Measurements from ENCODE around the gene TMPRSS7. TPM values are rescaled to one million over a fixed set of nuclear protein-coding genes. Genes with fewer than 3 reads are reported as not detected.

Gene TMPRSS7
- total RNA-seq, 1 experiment from 2014 or later, result not detected

DNA sequence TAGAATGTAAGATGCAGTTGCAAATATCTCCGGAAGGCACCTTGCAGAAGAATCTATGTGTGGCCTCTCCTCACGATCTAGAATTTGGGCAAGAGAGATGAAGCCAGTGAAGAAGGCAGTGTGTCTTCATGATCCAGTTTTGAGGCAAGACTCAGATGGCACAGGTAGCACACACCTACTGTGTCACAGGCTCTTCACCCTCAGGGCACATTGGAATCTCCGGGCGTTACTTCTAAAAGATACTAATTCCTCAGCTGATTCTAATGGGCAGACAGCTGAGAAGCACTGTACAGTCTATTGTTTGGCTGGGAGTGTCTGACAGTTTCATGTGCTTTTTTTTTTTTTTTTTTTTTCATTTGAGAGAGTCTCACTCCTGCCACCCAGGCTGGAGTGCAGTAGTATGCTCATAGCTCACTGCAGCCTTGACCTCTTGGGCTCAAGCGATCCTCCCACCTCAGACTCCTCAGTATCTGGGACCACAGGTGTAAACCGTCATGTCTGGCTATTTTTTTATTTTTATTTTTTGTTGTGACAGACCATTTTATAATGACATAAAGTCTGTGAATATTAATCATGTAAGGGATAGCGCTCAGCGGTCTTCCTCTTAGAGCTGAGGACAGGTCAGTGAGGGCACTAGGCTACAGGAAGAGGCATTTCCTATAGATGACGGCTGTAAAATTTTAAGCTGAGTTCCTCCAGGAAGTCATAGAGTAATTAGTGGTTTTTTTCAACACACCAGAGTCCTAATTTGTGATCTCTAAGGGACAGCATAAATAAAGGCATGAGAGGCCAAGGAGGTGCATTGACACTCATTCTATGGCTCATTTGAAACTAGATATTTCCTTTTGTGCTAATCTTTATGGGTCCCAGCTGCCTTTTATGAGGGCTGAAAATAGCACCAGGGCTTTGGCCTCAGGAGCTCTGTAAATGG, 55.7 kb downstream of the TMPRSS7 start:
- in situ Hi-C loops (cut with HindIII; ENCODE audit: low pct_unique_long_range_greater_than_20kb, low sequenced_read_pairs), result no loop called here
- intact Hi-C loops (cut with micrococcal nuclease; ENCODE audit: unreplicated experiment), result no loop called here
- CTCF ChIA-PET, result interaction anchor here (0.6 kb wide), 2 partner anchors 375 to 886 kb away, joined by 4 to 7 read pairs; no protein-coding TSS in a partner anchor
- H3K36me3 ChIP-seq (ENCODE audit: control insufficient read depth, insufficient read depth, low read length), result no peaks in the 10 kb centered on the region
- POLR2A ChIA-PET, result interaction anchor here (0.6 kb wide), 2 partner anchors 19 to 676 kb away, joined by 7 to 17 read pairs; no protein-coding TSS in a partner anchor
- ATAC-seq, result no peak
- H3K9me3 ChIP-seq (ENCODE audit: control insufficient read depth, insufficient read depth, low read depth, low read length), result no peaks in the 10 kb centered on the region
- TF ChIP-seq TCF7L2 (IDR thresholded peaks at IDR 0.05; ENCODE audit: low read depth, low read length) (peak; percentile 82), SIN3A (IDR thresholded peaks at IDR 0.05; ENCODE audit: borderline replicate concordance, insufficient read depth, low read depth, low read length) (no peak)
- H3K27me3 ChIP-seq (ENCODE audit: control insufficient read depth, insufficient read depth, low read length), result no peaks in the 10 kb centered on the region
- DNase-seq (ENCODE audit: low read depth, low spot score), result no peak
- BruUV-seq (replicated peaks), result no TSS peak
- H3K27ac ChIP-seq (ENCODE audit: low read length), result peak overlapping the region; percentile 45
- no peak overlapping the region for H3K4me3 ChIP-seq (ENCODE audit: low read depth in 2 of 2, low read length in 2 of 2)
- H3K4me1 ChIP-seq (ENCODE audit: control insufficient read depth, insufficient read depth, low read length), result peaks cover 55% of the 10 kb centered on the region

DNA sequence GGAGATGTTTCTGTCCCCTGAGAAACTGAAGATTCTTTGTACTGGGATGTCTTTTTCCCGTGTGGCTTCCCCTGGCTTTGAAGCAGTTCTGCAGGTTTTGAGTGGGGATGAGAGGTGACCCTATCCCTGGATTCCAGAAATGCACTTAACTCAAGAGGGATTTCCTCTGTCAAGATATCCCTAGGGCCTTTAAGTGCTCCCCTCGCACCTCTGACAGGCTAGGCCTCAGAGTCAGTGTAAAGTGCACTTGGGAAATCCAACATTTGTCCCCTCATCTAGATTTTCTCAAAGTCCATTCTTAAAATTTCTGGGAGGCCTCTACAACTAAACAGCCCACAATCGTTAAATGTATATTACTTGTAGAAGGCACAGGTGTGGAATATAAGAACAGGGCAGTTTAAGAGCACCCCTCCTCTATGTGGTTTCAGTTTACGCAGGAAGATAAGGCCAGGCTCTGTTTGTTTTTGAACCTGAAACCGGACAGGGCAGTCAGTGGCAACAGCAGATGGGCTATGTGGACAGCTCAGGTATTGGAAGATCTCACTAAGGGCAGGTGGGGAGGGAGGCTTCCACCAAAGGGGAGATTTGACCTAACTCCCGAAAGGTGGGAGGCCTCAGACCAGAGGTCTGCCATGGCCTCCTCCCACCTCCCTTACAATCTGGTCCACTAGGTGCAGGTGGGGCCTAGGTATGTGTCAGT, 56.5 kb downstream of the TMPRSS7 start:
- ATAC-seq (no peak), DNase-seq (ENCODE audit: low read depth, low spot score) (no peak)
- Histone ChIP-seq H3K27me3 (ENCODE audit: control insufficient read depth, insufficient read depth, low read length) (no peaks in the 10 kb centered on the region), H3K36me3 (ENCODE audit: control insufficient read depth, insufficient read depth, low read length) (no peaks in the 10 kb centered on the region), H3K4me3 (ENCODE audit: low read depth in 2 of 2, low read length in 2 of 2) (no peak overlapping the region), H3K27ac (ENCODE audit: low read length) (peak overlapping the region; percentile 45), H3K4me1 (ENCODE audit: control insufficient read depth, insufficient read depth, low read length) (peaks cover 56% of the 10 kb centered on the region), H3K9me3 (ENCODE audit: control insufficient read depth, insufficient read depth, low read depth, low read length) (no peaks in the 10 kb centered on the region)
- intact Hi-C loops (cut with micrococcal nuclease; ENCODE audit: unreplicated experiment), result no loop called here
- TF ChIP-seq, protein P1, sequence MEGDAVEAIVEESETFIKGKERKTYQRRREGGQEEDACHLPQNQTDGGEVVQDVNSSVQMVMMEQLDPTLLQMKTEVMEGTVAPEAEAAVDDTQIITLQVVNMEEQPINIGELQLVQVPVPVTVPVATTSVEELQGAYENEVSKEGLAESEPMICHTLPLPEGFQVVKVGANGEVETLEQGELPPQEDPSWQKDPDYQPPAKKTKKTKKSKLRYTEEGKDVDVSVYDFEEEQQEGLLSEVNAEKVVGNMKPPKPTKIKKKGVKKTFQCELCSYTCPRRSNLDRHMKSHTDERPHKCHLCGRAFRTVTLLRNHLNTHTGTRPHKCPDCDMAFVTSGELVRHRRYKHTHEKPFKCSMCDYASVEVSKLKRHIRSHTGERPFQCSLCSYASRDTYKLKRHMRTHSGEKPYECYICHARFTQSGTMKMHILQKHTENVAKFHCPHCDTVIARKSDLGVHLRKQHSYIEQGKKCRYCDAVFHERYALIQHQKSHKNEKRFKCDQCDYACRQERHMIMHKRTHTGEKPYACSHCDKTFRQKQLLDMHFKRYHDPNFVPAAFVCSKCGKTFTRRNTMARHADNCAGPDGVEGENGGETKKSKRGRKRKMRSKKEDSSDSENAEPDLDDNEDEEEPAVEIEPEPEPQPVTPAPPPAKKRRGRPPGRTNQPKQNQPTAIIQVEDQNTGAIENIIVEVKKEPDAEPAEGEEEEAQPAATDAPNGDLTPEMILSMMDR (IDR thresholded peaks at IDR 0.05), result no peak
- peak; percentile 31; the same call in 1 of the 2 replicates for TF ChIP-seq TCF7L2 (IDR thresholded peaks at IDR 0.05; ENCODE audit: low read depth, low read length)
- CTCF ChIA-PET, result no interaction called here
- POLR2A ChIA-PET, result no interaction called here
- BruUV-seq (replicated peaks), result no TSS peak
- in situ Hi-C loops (cut with HindIII; ENCODE audit: low pct_unique_long_range_greater_than_20kb, low sequenced_read_pairs), result no loop called here

DNA sequence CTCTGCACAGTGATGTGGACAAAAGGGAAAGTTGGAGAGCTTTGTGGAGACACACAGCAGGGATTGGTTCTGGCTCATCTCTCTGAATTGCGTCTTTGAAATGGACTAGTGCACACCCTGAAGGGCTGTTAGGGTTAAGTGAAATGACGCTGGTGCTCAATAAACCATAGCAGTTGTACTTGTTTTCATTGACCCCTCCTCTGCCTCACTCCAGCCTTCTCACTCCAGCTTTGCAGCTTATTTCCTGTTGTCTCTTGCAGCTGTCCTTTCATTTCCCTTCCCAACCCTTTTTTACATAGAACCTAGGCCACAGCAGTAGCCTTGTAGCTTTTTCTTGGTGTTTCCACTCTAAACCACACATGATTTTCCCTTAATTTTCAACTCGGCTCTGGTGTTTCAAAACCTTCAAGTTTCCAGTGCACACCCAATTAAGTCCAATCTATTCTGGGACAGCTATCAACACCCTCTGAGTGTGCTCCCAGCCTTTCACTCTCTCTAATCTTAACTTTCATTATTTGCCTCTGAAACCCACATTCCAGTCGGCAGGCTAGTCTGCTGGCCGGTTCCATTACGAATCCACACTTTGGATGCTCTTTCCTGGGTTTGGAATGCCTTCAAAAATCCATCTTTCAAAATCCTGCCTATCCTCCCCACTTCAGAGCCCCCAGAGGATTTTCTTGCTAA, 58.1 kb downstream of the TMPRSS7 start:
- TF ChIP-seq, protein P1 (IDR thresholded peaks at IDR 0.05), result no peak
- TF ChIP-seq SIN3A (IDR thresholded peaks at IDR 0.05; ENCODE audit: borderline replicate concordance, insufficient read depth, low read depth, low read length) (no peak), POLR2AphosphoS5 (IDR thresholded peaks at IDR 0.05; ENCODE audit: low read depth, low read length) (no peak), TCF7L2 (IDR thresholded peaks at IDR 0.05; ENCODE audit: low read depth, low read length) (no peak)
- TF ChIP-seq, protein P2, sequence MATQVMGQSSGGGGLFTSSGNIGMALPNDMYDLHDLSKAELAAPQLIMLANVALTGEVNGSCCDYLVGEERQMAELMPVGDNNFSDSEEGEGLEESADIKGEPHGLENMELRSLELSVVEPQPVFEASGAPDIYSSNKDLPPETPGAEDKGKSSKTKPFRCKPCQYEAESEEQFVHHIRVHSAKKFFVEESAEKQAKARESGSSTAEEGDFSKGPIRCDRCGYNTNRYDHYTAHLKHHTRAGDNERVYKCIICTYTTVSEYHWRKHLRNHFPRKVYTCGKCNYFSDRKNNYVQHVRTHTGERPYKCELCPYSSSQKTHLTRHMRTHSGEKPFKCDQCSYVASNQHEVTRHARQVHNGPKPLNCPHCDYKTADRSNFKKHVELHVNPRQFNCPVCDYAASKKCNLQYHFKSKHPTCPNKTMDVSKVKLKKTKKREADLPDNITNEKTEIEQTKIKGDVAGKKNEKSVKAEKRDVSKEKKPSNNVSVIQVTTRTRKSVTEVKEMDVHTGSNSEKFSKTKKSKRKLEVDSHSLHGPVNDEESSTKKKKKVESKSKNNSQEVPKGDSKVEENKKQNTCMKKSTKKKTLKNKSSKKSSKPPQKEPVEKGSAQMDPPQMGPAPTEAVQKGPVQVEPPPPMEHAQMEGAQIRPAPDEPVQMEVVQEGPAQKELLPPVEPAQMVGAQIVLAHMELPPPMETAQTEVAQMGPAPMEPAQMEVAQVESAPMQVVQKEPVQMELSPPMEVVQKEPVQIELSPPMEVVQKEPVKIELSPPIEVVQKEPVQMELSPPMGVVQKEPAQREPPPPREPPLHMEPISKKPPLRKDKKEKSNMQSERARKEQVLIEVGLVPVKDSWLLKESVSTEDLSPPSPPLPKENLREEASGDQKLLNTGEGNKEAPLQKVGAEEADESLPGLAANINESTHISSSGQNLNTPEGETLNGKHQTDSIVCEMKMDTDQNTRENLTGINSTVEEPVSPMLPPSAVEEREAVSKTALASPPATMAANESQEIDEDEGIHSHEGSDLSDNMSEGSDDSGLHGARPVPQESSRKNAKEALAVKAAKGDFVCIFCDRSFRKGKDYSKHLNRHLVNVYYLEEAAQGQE (IDR thresholded peaks at IDR 0.05; ENCODE audit: insufficient read depth in 1 of 2, low read depth in 2 of 2, low read length in 1 of 2), result no peak
- CTCF ChIA-PET, result no interaction called here
- Histone ChIP-seq H3K27me3 (ENCODE audit: control insufficient read depth, insufficient read depth, low read length) (no peaks in the 10 kb centered on the region), H3K9me3 (ENCODE audit: control insufficient read depth, insufficient read depth, low read depth, low read length) (no peaks in the 10 kb centered on the region), H3K36me3 (ENCODE audit: control insufficient read depth, insufficient read depth, low read length) (no peaks in the 10 kb centered on the region), H3K4me3 (ENCODE audit: low read depth in 2 of 2, low read length in 2 of 2) (peak overlapping the region in 1 of 2 experiments; percentile 19; a peak in 1 of 4 replicates), H3K4me1 (ENCODE audit: control insufficient read depth, insufficient read depth, low read length) (peaks cover 67% of the 10 kb centered on the region), H3K27ac (ENCODE audit: low read length) (peak overlapping the region; percentile 64)
- BruUV-seq (replicated peaks), result no TSS peak
- DNase-seq (ENCODE audit: low read depth, low spot score) (no peak), ATAC-seq (peak; percentile 20; the same call in 1 of the 2 replicates)
- in situ Hi-C loops (cut with HindIII; ENCODE audit: low pct_unique_long_range_greater_than_20kb, low sequenced_read_pairs) (no loop called here), intact Hi-C loops (cut with micrococcal nuclease; ENCODE audit: unreplicated experiment) (no loop called here)
- POLR2A ChIA-PET, result no interaction called here
